Measurements from ENCODE around the gene EHD3.

Gene EHD3

DNA sequence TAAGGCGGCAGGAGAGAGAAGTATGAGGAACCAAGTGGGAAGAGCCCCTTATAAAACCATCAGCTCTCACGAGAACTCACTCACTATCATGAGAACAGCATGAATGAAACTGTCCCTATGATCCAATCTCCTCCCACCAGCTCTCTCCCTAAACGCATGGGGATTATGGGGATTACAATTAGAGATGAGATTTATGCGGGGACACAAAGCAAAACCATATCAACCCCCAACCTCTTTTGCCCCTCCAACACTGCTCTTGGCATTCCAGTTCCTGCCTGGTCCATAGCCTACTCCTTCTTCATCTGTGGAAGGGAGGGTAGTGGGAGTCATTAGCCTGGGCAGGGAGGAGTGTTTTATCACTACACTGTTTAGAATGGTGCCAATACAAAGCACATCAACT lies 1.4 kb upstream of the EHD3 start:
- Histone ChIP-seq H3K9me2 (replicated peaks; ENCODE audit: insufficient read depth, low read length) (no peaks in the 10 kb centered on the region), H3K79me2 (ENCODE audit: insufficient read depth, low read length) (no peaks in the 10 kb centered on the region), H3K27ac (ENCODE audit: low read depth, low read length) (no peak overlapping the region), H3F3A (ENCODE audit: insufficient read depth) (no peaks in the 10 kb centered on the region), H2AFZ (ENCODE audit: low read depth, low read length, severe bottlenecking) (no peak overlapping the region), H3K9ac (ENCODE audit: low read length) (no peak overlapping the region), H3K27me3 (ENCODE audit: low read length) (no peaks in the 10 kb centered on the region), H3K4me3 (ENCODE audit: insufficient read depth, low read length, poor library complexity, severe bottlenecking) (no peak overlapping the region), H3K9me3 (ENCODE audit: insufficient read depth, low read length) (no peaks in the 10 kb centered on the region), H4K20me1 (ENCODE audit: low read depth, low read length) (no peaks in the 10 kb centered on the region), H3K36me3 (ENCODE audit: low read length) (no peaks in the 10 kb centered on the region), H3K4me2 (ENCODE audit: low read depth, low read length, poor library complexity, severe bottlenecking) (no peak overlapping the region)
- TF ChIP-seq EZH2phosphoT487 (conservative IDR thresholded peaks at IDR 0.05; ENCODE audit: low read length), result no peak
- TF ChIP-seq, protein P1, sequence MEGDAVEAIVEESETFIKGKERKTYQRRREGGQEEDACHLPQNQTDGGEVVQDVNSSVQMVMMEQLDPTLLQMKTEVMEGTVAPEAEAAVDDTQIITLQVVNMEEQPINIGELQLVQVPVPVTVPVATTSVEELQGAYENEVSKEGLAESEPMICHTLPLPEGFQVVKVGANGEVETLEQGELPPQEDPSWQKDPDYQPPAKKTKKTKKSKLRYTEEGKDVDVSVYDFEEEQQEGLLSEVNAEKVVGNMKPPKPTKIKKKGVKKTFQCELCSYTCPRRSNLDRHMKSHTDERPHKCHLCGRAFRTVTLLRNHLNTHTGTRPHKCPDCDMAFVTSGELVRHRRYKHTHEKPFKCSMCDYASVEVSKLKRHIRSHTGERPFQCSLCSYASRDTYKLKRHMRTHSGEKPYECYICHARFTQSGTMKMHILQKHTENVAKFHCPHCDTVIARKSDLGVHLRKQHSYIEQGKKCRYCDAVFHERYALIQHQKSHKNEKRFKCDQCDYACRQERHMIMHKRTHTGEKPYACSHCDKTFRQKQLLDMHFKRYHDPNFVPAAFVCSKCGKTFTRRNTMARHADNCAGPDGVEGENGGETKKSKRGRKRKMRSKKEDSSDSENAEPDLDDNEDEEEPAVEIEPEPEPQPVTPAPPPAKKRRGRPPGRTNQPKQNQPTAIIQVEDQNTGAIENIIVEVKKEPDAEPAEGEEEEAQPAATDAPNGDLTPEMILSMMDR (IDR thresholded peaks at IDR 0.05; ENCODE audit: insufficient read depth, low read length, poor library complexity, severe bottlenecking), result no peak

DNA sequence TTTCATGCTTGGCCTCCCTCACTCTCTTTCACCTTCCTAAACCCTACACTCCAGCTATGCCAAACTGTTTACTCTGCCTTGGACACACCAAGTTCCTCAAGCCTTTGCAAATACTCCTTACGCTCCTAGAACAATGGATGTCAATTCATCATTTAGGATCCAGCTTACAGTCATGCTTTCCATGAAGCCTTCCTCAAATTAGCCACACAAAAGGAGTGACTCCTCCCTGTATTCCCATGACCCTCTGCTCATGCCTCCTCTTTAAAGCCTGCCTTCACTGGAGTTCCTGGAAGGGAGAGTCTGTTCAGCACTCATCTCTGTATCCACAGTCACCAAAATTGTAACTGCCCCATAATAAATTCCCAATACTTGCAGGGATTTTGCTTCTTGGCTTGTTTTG lies 721 bp upstream of the EHD3 start:
- Histone ChIP-seq H3K4me3 (ENCODE audit: insufficient read depth, low read length, poor library complexity, severe bottlenecking) (no peak overlapping the region), H2AFZ (ENCODE audit: low read depth, low read length, severe bottlenecking) (no peak overlapping the region), H3K36me3 (ENCODE audit: low read length) (no peaks in the 10 kb centered on the region), H3K27me3 (ENCODE audit: low read length) (no peaks in the 10 kb centered on the region), H4K20me1 (ENCODE audit: low read depth, low read length) (no peaks in the 10 kb centered on the region), H3F3A (ENCODE audit: insufficient read depth) (no peaks in the 10 kb centered on the region), H3K9ac (ENCODE audit: low read length) (no peak overlapping the region), H3K79me2 (ENCODE audit: insufficient read depth, low read length) (no peaks in the 10 kb centered on the region), H3K9me2 (replicated peaks; ENCODE audit: insufficient read depth, low read length) (no peaks in the 10 kb centered on the region), H3K4me2 (ENCODE audit: low read depth, low read length, poor library complexity, severe bottlenecking) (peak overlapping the region; percentile 40), H3K27ac (ENCODE audit: low read depth, low read length) (no peak overlapping the region), H3K9me3 (ENCODE audit: insufficient read depth, low read length) (no peaks in the 10 kb centered on the region)
- TF ChIP-seq EZH2phosphoT487 (conservative IDR thresholded peaks at IDR 0.05; ENCODE audit: low read length), result no peak
- TF ChIP-seq, protein P1 (IDR thresholded peaks at IDR 0.05; ENCODE audit: insufficient read depth, low read length, poor library complexity, severe bottlenecking), result no peak

DNA sequence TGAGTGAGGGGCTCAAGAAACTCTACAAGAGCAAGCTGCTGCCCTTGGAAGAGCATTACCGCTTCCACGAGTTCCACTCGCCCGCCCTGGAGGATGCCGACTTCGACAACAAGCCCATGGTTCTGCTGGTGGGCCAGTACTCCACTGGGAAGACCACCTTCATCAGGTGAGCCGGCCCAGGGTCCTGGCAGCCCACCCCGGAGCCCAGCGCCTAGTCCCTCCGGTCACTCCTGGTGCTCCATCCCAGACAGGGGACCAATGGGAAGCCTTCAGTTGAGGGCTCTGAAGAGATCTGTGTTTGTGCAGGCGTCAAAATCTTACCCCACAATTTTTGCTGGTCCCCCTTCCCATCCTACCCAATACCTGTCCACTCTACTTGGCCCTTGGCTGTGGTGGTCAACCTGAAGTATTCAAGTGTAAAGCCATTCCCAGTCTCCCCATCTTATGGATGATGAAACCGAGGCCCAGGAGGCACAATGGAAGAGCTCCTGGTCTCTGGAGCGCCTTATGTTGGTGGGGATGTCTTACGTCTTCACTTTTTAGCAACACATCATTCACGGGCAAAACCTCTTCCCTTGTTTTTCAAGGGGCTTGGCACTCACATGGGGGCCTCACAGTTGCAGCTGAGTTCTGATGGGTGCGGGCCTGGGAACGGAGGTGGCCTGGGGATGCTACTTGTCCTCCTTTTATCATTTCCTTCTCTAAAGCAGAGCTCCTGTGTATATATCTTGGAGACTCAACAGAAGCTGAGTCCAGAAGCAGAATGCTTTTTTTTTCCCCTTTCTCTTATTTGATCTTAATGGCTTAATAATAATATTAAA lies 941 bp downstream of the EHD3 start:
- H3K27ac ChIP-seq (ENCODE audit: low read depth, low read length), result no peak overlapping the region
- H3K9me3 ChIP-seq (ENCODE audit: insufficient read depth, low read length), result no peaks in the 10 kb centered on the region
- TF ChIP-seq, protein P1 (IDR thresholded peaks at IDR 0.05; ENCODE audit: insufficient read depth, low read length, poor library complexity, severe bottlenecking), result no peak
- TF ChIP-seq EZH2phosphoT487 (conservative IDR thresholded peaks at IDR 0.05; ENCODE audit: low read length), result no peak
- H3K4me3 ChIP-seq (ENCODE audit: insufficient read depth, low read length, poor library complexity, severe bottlenecking), result no peak overlapping the region
- H3K9ac ChIP-seq (ENCODE audit: low read length), result no peak overlapping the region
- no peaks in the 10 kb centered on the region for H3K9me2 ChIP-seq (replicated peaks; ENCODE audit: insufficient read depth, low read length)
- no peaks in the 10 kb centered on the region for H3K36me3 ChIP-seq (ENCODE audit: low read length)
- H3K27me3 ChIP-seq (ENCODE audit: low read length), result no peaks in the 10 kb centered on the region
- no peak overlapping the region for H2AFZ ChIP-seq (ENCODE audit: low read depth, low read length, severe bottlenecking)
- H4K20me1 ChIP-seq (ENCODE audit: low read depth, low read length), result no peaks in the 10 kb centered on the region
- H3F3A ChIP-seq (ENCODE audit: insufficient read depth), result no peaks in the 10 kb centered on the region
- H3K79me2 ChIP-seq (ENCODE audit: insufficient read depth, low read length), result no peaks in the 10 kb centered on the region
- no peak overlapping the region for H3K4me2 ChIP-seq (ENCODE audit: low read depth, low read length, poor library complexity, severe bottlenecking)

Measured in SU-DHL-6 (cell line).